Fibroblast of skin of abdomen (primary cell): ENCODE measurements around the gene ZSWIM3.
"Not testable (repeated sequence)": the region's sequence is repeated elsewhere in the genome, so short reads cannot be mapped to it uniquely, and the experiment has no call there.

ENCODE experiments used
- DNase-seq: peaks from one replicate; pipeline ENCODE4 v3.0.0-alpha.2; 2013

ZSWIM3 gene

DNA sequence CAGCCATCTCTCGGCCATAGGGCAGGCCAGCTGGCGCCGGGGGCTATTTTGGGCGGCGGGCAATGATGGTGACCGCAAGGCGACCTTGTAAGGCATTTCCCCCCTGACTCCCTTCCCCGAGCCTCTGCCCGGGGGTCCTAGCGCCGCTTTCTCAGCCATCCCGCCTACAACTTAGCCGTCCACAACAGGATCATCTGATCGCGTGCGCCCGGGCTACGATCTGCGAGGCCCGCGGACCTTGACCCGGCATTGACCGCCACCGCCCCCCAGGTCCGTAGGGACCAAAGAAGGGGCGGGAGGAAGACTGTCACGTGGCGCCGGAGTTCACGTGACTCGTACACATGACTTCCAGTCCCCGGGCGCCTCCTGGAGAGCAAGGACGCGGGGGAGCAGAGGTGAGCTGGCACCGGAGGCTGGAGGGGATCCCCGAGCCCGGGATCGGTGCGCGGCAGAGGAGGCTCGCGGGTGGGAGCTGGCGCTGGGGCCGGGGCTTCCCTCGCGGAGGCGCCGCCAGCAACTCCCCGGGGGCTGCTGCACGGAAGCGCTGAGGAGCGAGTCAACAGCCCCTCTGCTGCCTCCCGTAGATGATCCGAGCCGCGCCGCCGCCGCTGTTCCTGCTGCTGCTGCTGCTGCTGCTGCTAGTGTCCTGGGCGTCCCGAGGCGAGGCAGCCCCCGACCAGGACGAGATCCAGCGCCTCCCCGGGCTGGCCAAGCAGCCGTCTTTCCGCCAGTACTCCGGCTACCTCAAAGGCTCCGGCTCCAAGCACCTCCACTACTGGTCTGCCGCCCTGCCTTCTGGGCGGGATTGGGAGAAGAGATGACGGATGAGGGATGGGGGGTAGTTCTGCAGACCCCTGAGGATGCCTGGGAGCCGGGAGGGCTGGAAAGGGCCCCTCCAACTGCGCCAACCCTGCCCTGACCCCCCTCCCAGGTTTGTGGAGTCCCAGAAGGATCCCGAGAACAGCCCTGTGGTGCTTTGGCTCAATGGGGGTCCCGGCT lies 33.9 kb downstream of the ZSWIM3 start, which contains the start of the genes CTSA and NEURL2:
Gene CTSA, plus strand, starts transcription at position 351 of the 999 bp plus-strand sequence. Its CDS starts 234 bp downstream, at position 585.
Gene NEURL2, minus strand, starts transcription at position 224 of the 999 bp plus-strand sequence. Its CDS starts 217 bp downstream, at position 7.
- DNase-seq = peak; percentile 93

DNA sequence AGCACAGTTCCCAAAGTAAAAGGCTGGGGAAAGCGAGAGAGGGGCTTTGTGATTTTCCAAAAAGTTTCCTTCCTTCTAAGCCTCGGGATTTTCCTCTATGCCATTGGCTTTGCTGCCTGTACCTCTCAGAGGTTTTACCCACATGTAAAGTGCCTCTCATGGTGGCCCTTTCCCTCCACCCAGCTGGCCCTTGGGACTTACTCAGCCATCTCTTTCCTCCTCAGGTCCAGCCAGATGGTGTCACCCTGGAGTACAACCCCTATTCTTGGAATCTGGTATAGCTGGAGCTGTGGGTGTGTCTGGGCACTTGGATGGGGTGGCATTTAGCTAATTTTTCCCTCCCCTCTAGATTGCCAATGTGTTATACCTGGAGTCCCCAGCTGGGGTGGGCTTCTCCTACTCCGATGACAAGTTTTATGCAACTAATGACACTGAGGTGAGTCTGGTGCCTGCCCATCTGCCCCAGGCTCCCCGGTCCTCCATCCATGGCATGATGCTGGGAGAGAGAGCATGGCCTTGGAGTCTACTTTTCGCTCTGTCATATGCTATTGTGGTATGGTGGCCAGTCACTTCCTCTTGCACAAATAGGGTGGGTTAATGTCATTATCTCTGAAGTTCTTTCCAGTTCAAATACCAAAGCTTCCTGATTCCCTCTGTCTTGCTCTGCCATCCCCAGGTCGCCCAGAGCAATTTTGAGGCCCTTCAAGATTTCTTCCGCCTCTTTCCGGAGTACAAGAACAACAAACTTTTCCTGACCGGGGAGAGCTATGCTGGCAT lies 34.8 kb downstream of the ZSWIM3 start:
- DNase-seq = no peak

DNA sequence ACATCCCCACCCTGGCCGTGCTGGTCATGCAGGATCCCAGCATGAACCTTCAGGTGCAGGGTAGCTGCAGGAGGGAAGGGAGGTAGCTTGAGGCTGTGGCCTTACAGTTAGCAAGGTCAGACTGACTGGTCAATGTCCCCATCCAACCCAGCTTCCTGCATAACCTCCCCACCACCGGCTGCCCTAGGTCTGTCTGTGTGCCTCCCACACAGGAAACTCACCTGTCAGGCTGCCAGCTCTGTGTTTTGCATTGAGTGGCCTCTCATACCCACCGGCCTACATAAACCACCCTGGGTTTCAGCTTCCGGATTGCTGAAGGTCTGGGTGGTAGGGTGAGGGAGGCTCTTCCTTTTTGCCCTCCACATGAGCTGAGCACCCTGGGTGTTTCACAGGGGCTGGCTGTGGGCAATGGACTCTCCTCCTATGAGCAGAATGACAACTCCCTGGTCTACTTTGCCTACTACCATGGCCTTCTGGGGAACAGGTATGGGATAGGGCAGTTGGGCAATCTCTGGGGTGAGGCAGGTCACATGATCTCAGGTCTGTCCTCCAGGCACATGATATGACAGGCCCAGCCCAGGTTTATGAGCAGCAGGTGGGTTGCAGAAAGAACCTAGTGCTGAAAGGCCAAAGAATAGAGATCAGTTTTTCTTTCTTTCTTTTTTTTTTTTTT lies 35.5 kb downstream of the ZSWIM3 start:
- DNase-seq = no peak

DNA sequence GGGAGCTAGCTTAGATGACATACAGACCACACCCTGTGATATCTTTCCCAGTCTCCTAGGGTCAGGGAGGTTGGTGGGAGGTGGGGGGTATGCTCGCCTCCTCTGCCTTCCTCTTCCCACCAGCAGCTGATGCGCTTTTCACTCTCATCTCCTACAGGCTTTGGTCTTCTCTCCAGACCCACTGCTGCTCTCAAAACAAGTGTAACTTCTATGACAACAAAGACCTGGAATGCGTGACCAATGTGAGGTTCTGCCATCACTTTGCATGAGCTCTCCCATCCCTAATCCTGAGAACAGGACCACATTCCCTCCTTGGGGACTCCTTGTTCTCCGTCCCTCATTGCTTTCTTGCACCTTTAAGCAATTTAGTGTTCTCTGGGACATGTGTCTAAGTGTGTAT lies 36.4 kb downstream of the ZSWIM3 start:
- no peak for DNase-seq

DNA sequence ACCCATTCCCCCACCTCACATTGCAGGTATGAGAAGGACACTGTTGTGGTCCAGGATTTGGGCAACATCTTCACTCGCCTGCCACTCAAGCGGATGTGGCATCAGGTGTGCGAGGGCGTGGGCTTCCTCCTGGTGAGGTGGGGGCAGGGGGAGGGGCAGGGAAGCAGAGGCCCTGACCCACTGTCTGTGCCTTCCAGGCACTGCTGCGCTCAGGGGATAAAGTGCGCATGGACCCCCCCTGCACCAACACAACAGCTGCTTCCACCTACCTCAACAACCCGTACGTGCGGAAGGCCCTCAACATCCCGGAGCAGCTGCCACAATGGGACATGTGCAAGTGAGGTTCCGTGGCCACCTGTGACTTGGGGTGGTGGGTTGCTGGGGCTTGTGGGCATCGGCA lies 37.4 kb downstream of the ZSWIM3 start:
- DNase-seq = no peak

DNA sequence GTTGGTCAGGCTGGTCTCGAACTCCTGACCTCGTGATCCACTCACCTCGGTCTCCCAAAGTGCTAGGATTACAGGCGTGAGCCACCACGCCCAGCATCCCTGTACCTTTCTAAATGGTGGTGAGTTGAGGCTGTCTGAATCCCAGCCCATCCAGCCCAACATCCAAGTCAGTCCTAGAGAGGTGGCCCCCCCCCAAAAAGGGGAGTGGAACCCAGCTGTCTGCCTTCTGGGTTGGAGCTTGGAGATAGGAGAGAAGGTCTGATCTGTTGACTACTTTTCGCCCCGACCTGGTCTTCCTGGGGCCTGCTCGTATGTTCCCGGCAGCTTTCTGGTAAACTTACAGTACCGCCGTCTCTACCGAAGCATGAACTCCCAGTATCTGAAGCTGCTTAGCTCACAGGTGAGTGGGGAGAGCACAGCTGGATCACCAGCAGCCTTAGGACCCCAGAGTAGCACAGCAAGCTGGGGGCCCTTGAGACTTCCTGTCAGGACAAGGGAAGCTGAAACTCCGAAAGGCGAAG lies 39.3 kb downstream of the ZSWIM3 start:
- DNase-seq = no peak

DNA sequence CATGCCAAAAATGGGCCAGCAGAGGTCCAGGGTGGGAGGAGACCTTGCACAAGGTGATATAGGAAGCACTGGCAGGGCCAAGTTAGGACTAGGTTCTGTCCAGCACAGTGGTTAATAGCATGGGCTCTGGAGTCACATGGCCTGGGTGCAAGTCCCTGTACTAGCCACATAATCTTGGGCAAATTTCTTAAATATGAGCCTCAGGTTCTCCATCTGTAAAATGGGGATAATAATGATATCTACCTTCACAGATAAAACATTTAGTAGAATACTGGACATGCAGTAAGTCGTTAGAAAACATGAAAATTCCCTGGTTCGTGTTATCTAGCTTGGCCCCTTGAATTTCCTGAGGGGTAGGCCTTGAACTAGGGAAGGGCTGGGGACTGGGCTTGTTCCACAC lies 39.9 kb downstream of the ZSWIM3 start:
- no peak for DNase-seq

DNA sequence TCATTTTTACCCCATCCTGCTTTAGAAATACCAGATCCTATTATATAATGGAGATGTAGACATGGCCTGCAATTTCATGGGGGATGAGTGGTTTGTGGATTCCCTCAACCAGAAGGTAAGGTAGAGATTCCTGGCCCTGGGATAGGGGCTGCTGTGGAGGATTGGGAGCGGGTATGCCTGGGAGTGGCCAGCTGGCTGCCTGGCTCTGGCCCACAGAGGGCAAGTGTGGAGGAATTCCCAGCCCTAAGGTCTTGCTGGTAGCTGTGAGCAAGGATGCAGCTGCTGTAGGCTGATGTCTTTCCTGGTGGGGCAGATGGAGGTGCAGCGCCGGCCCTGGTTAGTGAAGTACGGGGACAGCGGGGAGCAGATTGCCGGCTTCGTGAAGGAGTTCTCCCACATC lies 40.3 kb downstream of the ZSWIM3 start:
- DNase-seq = no peak

DNA sequence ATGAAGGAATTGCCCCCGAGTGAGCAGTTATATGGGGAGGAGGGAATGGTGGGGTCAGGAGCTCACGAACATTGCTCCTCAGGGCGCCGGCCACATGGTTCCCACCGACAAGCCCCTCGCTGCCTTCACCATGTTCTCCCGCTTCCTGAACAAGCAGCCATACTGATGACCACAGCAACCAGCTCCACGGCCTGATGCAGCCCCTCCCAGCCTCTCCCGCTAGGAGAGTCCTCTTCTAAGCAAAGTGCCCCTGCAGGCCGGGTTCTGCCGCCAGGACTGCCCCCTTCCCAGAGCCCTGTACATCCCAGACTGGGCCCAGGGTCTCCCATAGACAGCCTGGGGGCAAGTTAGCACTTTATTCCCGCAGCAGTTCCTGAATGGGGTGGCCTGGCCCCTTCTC lies 40.9 kb downstream of the ZSWIM3 start:
- no peak for DNase-seq

DNA sequence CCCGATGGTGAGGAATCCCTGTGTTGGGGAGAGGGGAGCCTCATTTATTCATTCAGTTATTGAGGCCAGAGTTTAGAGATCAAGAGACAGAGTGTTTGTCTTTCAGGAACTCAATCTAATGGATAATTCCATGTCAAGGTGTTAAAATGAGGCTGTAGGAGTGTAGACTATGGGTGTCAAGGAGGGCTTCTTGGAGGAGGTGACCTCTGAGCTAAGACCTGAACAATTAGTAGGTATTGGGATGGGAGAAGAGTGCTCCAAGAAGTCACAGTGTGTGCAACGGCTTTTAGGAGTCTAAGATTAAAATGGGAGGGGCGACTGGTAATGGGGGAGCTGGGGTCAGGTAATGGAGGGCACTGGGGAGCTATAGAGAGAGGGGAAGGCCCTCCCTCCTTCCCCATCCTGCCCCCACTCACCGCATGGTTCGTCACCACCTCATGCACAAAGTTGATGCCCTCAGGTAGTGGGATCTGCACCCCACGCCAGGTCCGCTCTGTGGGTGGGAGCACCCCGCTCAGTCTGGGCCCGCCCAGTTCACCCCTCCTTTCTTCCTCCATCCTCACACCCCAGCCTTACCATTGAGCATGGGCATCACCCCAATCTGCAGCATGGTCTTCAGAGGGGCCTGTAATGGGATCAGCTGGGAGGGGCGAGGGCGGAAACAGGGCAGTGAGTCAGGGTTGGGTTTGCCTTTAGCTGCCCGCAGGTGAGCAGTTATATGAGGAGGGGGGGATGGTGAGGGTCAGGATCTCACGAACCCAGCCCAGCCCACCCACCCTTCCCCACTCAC lies 41.8 kb downstream of the ZSWIM3 start:
- DNase-seq = no peak

DNA sequence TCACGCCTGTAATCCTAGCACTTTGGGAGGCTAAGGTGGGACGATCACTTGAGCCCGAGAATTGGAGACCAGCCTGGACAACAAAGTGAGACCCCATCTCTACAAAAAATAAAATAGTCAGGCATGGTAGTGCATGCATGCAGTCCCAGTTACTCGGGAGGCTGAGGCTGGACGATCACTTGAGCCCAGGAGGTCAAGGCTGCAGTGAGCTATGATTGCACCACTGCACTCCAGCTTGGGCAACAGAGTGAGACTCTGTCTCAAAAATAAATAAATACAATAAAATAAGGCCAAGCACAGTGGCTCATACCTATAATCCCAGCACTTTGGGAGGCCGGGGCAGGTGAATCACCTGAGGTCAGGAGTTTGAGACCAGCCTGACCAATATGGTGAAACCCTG lies 43.9 kb downstream of the ZSWIM3 start:
- not testable (repeated sequence) for DNase-seq

DNA sequence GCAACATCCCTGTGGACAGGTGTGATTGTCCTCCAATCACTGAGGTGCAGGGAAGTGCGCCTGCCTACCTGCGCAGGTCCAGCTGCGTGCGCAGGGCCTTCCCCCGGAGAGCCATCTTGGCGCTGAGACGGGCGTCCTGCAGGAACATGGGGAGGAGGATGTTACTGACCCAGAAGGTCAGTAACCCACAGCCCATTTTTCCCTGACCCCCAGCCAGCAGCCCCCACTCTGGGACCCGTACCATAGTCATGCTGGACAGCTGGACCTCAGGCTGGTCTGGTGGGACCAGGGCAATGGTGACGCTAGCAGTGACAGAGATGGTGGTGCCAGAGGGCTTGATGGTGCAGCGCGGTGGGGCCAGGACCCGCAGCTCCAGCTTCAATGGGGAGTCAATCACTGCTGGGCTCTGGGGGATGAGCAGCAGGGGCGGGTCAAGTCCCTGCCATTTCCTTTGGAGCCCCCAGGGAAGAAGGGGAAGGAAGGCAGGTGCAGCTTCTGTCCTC lies 44.8 kb downstream of the ZSWIM3 start:
- no peak for DNase-seq

DNA sequence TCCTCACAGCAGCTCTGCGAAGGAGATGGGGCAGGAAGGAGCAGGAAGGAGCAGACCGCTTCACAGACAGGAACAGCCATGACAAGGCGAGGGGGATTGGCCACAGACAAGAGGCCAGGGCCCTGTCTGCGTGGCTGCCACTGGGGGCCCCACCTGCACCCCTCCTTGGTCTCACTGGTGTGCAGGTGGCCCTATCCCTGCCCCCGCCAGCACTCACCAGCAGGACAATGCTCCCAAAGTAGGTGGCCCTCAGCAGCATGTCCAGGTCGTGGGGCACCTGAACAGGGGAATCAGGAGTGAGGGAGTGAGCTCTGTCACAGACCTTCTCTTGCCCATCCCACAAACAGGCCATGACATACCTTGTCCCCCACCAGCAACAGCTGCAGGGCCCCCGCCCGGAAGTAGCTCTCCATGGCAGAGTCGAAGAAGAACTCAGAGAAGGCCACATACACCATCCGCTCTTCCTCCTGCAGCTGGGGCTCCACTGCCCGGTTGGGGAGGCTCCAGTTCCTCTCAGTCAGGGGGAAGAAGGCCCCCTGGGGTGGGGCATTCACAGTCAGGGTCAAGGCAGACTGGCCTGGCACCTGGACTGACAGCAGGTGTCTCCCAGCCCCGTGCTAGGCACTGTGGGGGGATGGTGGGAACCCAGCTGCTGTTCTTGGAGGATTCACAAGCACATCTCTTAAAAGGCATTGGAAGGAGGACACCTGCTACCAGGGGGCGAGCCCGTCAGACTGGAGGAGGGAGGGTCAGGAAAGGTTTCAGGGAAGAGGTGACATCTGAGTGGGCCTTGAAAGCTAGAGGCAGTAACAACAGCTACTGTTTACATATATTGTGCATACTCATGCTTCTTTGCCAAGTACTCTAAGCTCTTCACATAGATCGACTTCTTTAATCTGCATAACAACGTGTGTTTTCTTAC lies 47.4 kb downstream of the ZSWIM3 start:
- DNase-seq = no peak

DNA sequence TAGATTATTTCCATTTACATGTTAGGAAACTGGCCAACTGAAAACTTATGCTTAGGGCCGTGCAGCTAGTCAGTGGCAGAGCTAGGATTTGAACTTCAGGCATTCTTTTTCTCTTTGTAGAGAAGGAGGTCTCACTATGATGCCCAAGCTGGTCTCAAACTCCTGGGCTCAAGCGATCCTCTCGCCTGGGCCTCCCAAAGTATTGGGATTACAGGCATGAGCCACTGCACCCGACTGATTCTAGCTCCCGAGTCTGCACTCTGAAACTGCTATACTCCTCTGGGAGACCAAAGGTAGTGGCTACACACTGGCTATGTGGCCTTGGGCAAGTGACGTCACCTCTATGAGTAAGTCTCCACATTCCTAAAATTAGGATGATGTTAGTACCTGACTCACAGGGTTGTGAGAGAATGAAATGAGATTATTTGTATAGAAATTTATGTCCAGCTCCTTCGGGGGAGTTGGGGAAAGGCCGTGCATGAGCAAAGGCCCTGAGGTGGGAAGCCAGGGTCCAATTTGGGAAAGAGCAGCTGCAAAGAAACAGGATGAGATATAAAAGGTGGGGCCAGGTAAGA lies 48.2 kb downstream of the ZSWIM3 start:
- DNase-seq = peak; percentile 42

DNA sequence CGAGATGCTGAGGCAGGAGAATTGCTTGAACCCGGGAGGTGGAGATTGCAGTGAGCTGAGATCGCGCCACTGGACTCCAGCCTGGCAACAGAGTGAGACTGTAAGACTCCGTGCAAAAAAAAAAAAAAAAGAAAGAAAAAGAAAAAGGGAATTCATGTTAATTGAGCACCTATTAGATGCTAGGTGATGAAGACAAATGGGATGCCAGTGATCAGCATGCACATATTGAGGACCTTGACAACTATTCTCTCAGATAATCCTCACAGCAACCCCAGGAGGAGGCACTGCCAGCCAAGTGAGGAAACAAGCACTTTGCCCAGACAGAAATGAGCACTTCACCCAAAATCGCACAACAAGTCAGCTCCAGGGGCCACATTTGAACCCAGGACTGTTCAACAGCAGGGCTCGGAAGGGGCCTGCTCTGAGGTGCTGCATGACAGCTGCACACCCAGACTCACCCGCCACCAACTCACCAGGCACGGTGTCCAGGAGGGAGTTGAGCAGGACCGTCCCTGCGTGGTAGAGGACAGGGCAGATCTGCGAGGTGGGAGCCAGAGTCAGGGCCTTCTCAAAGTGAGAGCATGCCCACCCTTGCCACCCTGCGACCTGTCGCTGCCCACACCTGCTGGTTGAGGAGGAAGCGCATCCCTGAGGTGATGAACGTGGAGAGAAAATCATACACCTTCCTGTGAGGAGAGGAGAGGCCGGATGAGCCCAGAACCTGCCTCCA lies 50.0 kb downstream of the ZSWIM3 start:
- no peak for DNase-seq

DNA sequence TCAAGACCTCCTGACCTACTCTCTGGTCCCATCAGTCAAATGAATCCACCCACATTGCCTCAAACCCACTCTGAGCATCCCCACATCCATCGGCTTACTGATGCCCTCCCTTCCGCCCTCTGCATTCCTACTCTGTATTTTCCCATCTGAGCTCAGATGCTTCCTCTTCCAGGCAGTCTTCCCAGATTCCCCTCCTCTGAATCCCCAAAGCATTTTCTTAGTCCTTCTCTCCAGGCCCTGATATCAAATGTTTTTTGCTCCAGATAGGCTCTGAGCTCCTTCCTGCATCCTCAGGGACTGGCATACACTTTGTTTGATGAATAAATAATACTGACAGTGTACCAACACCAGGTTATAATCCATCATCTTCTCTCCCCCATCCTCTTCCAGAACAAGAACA lies 50.7 kb downstream of the ZSWIM3 start:
- DNase-seq = no peak

DNA sequence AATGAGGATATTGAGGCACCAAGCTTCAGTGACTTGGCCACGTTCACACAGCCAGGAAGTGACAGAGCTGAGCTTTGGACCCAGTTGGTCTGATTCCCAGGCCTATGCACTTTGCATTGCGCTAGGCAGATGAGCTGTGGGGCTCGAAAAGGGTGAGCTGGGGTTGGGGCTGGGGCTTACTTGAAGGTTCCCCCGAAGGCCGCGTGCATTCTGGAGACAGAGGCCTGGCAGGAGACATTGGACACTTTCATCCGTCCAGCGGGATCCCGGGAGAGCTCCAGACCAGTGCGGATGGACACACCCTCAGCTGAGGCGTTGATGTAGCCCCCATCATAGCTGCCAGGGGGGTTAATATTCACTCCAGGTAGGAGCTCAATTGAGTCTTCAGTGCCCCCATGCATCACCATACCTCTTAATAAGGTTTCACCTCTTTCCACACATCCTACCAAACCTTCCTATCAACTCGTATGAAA lies 52.0 kb downstream of the ZSWIM3 start:
- DNase-seq = no peak

DNA sequence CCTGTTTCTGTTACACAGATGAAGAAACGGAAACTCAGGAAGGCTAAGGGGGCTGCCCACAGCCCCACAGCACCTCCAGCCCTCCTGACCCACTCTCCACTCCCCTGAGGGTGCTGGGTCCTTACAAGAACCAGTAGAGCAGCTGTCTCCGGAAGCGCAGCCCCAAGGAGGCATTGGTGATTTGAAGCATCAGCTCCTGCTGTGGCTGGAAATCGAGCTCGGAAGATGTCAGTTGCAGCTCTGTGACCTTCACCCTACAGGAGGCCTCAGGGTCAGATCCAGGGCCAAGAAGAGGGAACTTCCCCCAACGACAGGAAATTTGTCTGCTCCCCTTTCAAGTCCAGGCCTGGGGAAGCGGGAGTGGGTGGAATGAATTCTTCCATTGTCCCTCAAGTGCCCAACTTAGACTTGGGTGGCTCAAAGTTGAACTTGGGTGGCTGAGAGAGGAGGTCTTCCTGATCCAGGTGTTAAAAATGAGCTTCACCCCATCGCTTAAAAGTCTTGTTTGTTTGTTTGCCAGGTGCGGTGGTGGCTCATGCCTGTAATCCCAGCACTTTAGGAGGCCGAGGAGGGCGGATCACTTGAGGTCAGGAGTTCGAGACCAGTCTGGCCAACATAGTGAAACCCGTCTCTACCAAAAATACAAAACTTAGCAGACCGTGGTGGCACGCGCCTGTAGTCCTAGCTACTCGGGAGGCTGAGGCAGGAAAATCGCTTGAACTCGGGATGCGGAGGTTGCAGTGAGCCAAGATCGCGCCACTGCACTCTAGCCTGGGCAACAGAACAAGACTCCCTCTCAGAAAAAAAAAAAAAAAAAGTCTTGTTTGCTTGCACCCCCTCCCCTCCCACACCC lies 52.6 kb downstream of the ZSWIM3 start:
- DNase-seq = no peak
